ENCODE results near the gene ARIH2. TPM values are rescaled to one million over a fixed set of nuclear protein-coding genes. Genes with fewer than 3 reads are reported as not detected.

Gene ARIH2
- 48.2 to 62.9 TPM (median 55.2 TPM) in 5 replicates for total RNA-seq (2022; extraction: Qiagen RNA extraction)

DNA sequence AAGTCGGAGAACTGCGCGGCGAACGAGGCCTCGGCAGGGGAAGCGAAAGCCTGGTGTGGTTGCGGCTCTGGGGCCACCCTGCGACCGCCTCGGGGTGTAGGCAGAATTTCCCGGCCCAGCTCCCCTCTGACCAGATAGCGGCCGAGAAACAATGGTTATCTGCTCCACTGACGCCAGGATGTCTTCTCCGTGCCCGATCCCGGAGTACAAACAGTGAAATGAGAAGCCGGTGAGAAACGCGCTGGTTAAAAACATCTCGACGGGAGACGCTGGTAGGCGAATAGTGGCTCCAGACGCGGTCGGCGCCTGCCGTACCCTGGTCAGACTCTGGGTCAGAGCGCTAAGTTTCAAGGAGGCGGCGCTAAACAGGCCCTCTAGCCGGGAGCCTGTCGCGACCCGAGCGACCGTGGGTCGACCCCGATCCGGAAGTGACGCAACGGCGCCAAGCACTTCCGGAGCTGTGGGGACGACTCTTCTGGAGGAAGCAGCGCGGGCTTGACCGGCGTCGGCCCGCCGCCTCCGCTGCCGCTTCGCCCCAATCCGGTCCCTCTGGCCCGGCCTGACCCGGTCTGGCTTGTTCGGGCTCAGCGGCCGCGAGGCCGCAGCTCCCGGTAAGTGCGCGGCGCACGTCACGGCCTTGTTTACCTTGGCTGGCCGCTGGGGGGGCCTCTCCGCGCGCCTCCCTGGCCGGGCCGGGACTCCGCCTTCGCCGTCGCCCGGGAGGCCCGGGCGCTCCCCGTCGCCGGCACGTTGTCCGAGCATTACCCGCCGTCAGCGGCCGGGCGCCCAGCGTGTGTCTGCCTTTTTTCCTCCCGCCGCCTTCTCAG lies at the start of gene ARIH2:
Gene ARIH2 (plus strand): TSS at position 455 of the 827 bp plus-strand sequence. CDS start 8,717 bp downstream, outside the sequence.

DNA sequence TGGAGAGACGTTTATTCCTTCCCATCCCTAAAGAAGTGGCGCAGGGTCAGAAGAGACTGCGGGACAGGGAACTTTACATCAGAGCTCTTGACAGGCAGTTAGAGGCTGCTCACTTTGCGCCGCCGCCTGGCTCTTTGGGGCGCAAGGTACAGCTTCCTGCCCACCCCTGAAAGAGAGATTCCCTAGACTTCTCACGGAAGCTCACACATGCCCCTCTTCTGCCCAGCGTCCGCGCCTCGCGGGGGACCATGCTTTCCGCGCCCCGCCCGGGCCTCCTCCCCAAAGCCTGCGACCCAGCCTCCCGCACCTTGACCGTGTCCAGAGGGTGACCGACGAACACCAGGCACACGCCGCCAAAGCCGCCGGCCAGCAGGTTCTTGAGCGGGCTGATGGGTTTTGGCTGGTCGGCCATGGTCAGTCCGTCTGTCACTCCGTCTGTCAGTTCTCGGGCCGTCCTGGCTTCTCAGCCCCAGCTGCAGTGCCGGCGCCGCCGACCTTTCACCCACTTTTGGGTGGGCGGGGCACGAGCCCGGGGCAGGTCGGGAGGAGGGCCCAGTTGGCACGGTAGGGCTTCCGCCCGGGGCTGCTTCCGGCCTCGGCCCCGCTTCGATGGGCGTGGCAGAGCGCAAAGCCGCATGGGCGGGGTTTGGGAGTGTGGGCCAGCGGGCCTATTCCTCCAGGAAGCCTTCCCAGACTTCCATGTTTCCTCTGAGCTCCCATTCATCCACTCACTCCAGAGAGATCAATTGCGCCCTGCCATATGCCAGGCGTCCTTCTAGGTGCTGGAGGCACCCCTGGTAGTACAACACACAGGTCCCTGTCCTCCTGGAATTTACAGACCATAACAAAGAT lies 20.0 kb upstream of the ARIH2 start, which contains the start of gene SLC25A20:
Gene SLC25A20 (minus strand): TSS at position 500 of the 852 bp plus-strand sequence. CDS start 88 bp downstream, at position 412.

DNA sequence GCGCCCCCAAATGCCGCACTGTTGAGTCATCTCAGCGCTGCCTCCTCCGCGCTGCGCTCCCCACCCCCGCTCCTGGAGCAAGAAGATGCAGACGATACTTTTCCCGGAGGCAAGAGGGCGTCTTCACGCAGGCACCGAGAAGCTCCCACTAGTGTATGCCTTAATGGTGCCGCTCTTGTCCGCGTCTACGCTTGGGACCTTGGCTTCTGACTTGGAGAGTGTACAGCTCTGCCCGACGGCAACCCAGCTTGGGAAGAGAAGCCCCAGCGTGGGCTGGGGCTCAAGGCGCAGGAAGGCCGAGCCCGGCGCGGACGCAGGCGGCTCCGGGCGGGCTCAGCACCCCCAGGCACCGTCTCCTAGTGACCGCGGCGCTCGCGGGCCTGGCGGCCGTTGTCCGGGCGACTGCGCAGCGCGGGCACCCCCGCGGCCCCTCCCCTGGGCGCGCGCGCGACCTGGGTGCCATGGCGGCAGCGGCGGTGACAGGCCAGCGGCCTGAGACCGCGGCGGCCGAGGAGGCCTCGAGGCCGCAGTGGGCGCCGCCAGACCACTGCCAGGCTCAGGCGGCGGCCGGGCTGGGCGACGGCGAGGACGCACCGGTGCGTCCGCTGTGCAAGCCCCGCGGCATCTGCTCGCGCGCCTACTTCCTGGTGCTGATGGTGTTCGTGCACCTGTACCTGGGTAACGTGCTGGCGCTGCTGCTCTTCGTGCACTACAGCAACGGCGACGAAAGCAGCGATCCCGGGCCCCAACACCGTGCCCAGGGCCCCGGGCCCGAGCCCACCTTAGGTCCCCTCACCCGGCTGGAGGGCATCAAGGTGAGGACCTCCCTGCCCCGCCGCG lies 71.4 kb downstream of the ARIH2 start, which contains the start of gene P4HTM:
Gene P4HTM (plus strand): TSS at position 446 of the 840 bp plus-strand sequence. CDS start 16 bp downstream, at position 462.

DNA sequence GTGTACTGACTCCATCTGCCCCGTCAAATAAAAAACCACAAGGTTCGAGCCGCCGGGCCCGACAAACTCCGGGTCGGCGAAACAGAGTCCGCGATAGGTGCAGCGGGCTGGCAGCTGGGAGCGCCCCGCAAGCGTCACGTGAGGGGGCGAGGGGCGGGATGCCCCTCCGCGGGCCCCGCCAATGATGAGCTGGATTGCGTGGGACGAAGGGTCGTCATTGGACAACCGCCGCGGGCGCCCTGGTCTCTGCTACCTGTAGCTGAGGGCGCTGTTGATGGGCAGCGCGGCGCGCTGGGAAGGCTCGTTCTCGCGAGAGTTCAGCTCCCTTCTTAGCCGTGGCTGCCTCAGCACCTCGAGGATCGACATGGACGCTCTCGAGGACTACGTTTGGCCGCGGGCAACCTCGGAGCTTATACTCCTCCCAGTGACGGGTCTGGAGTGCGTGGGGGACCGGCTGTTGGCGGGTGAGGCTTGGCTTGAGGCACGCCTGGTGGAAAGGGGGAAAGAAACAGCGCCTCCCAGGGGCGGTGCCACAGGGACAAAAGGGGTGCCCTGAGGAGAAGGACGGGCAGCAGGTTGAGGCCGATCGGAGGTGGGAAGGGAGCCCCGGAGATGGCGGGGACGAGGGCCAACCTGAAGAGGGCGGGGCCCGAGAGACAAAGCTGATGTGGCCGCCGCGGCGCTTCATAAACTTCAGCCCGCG lies 88.6 kb downstream of the ARIH2 start, which contains the start of gene WDR6:
Gene WDR6 (plus strand): TSS at position 324 of the 703 bp plus-strand sequence. CDS start 41 bp downstream, at position 365.

DNA sequence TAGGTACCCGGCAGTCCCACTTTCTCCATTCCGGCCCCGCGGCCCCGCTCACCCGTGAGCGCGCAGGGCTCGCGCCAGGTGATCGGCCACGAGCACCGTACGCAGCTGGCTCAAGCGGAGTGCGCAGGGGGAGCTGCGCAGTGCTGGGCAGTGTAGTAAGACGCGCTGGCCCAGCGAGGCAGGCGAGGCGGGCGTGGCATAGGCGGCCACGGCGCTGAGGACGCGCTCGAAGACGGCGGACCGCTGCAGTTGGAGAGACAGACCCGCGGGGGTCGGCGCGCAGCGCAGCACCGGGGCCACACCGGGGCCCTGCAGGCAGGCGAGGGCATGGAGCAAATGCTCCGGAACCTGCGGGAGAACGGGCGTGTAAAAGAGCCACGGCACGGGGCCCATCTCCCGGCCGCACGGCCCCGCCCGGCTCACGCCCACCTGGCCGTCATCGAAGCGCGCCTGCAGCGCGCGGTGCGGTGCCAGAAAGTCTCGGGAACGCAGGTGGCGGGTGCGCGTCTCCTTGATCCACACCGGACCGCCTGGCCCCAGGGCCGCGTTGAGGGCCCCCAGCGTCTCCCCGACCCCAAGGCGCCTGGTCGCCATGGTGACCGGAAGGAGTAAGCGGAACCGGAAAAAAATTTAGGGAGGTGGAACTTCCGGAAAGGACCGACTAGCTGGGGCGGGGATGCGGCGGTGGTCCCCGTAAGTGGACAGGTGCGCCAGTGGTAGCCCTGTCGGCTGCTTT lies 99.5 kb downstream of the ARIH2 start, which contains the start of gene DALRD3:
Gene DALRD3 (minus strand): TSS at position 610 of the 736 bp plus-strand sequence. CDS start 16 bp downstream, at position 594.

DNA sequence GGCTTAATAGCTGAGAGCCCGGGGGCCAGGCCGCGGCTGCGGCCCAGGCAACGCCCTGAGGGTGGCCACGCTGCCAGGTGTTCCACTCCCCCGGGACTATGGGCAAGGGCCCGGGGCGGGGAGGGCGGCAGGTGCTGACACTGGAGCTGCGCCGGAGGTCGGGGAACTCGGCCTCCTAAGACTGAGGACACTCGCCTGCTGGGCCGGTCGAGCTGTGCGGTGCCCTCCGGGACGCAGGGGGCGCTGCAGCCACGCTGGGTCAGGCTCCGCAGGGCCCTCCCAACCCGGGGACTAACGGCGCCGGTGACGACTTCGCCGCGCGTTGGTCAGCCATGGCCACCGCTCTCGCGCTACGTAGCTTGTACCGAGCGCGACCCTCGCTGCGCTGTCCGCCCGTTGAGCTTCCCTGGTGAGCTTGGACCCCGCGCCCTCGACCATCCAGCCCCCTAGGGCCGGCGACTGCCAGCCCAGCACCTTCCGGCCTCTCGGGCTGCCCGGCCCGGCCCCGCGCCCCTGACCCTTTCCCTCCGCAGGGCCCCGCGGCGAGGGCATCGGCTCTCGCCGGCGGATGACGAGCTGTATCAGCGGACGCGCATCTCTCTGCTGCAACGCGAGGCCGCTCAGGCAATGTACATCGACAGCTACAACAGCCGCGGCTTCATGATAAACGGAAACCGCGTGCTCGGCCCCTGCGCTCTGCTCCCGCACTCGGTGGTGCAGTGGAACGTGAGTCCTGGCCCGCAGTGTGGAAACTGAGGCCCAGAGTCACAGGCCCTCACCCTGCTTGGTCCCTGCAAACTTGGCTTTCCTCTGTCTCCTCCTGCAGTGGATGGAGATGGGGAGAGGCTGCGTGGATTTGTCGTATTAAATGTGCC lies 103.4 kb downstream of the ARIH2 start, which contains the start of gene NDUFAF3:
Gene NDUFAF3 (plus strand): TSS at position 309 of the 875 bp plus-strand sequence. CDS start 24 bp downstream, at position 333.

DNA sequence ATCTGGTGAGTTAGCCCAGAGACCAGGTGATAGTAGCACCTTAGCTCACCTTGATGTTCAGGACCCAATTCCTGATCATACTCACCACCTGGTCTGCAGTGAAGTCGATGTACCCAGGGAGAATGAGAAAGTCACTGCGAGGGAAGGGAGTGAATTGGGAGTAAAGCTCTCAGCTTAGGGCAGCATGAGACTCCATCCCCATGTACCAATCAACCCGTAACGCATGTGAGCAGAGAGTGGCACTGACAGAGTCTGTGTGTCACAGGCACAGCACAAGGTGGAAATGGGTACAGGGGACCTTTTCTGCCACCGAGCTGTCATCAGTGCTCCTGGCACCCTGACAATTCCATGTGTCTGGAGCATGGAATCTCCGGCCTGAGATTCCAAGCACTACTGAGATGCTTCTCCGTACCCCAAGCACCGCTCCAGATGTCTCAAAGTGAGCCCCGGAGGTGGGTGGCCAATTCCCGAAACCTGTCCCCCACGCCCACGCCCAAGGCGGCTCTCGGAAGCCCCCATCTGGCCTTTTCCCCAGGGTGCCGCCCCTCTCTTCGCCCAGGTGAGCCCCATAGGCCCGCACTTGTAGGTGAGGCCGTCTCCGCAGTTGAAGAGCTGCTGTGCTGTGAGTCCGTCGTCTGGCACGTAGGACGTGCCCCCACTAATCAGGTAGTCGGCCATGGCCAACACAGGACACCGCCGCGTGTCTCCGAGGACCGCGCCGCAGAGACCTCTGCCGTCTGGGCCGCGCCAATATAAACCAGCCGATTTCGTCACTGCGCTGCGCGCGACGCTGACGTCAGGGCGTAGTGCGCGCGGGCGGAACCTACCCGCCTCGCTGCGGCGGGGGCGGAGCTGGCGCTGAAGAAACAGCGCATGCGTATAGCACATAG lies 110.3 kb downstream of the ARIH2 start, which contains the start of gene IMPDH2:
Gene IMPDH2 (minus strand): TSS at position 726 of the 890 bp plus-strand sequence. CDS start 48 bp downstream, at position 678.

Other genes starting within 250 kb of the ARIH2 start
- gene NCKIPSD, start 232.9 kb upstream of the ARIH2 start, total RNA-seq (2022; extraction: Qiagen RNA extraction): 8.7 to 13.5 TPM (median 11.4 TPM) in 5 replicates
- gene IP6K2, start 201.6 kb upstream of the ARIH2 start, total RNA-seq (2022; extraction: Qiagen RNA extraction): 52.7 to 55.5 TPM (median 54.6 TPM) in 5 replicates
- gene PRKAR2A, start 71.0 kb upstream of the ARIH2 start, total RNA-seq (2022; extraction: Qiagen RNA extraction): 15.5 to 20.2 TPM (median 18.7 TPM) in 5 replicates
- gene SLC25A20, start 20.0 kb upstream of the ARIH2 start, total RNA-seq (2022; extraction: Qiagen RNA extraction): 10.3 to 11.5 TPM (median 10.7 TPM) in 5 replicates
- gene P4HTM, start 71.4 kb downstream of the ARIH2 start, total RNA-seq (2022; extraction: Qiagen RNA extraction): 12.4 to 18.2 TPM (median 16.8 TPM) in 5 replicates
- 64.9 to 77.1 TPM (median 68.2 TPM) in 5 replicates for gene WDR6, start 88.5 kb downstream of the ARIH2 start, total RNA-seq (2022; extraction: Qiagen RNA extraction)
- 17.7 to 26.6 TPM (median 24.7 TPM) in 5 replicates for gene DALRD3, start 99.7 kb downstream of the ARIH2 start, total RNA-seq (2022; extraction: Qiagen RNA extraction)
- gene NDUFAF3, start 103.3 kb downstream of the ARIH2 start, total RNA-seq (2022; extraction: Qiagen RNA extraction): 56.6 to 92.9 TPM (median 89.5 TPM) in 5 replicates
- gene IMPDH2, start 110.6 kb downstream of the ARIH2 start, total RNA-seq (2022; extraction: Qiagen RNA extraction): 147 to 171 TPM (median 156 TPM) in 5 replicates
- gene QRICH1, start 175.2 kb downstream of the ARIH2 start, total RNA-seq (2022; extraction: Qiagen RNA extraction): 32.4 to 39.5 TPM (median 37.2 TPM) in 5 replicates
- 123 to 154 TPM (median 143 TPM) in 5 replicates for gene QARS1, start 185.9 kb downstream of the ARIH2 start, total RNA-seq (2022; extraction: Qiagen RNA extraction)
- gene USP19, start 202.0 kb downstream of the ARIH2 start, total RNA-seq (2022; extraction: Qiagen RNA extraction): 17.5 to 23.3 TPM (median 20.5 TPM) in 5 replicates
- gene LAMB2, start 214.2 kb downstream of the ARIH2 start, total RNA-seq (2022; extraction: Qiagen RNA extraction): 83.5 to 112 TPM (median 105 TPM) in 5 replicates
- 12.1 to 16.0 TPM (median 14.4 TPM) in 5 replicates for gene CCDC71, start 247.5 kb downstream of the ARIH2 start, total RNA-seq (2022; extraction: Qiagen RNA extraction)